ENCODE data around the gene ULK4. TPM values are rescaled to one million over a fixed set of nuclear protein-coding genes. Genes with fewer than 3 reads are reported as not detected.
A peak's percentile ranks its signal among the peaks of the same experiment; 100 is the strongest.

Gene ULK4
- 2.4 TPM for polyA plus RNA-seq (2012; ENCODE audit: low read depth, missing spikeins)

DNA sequence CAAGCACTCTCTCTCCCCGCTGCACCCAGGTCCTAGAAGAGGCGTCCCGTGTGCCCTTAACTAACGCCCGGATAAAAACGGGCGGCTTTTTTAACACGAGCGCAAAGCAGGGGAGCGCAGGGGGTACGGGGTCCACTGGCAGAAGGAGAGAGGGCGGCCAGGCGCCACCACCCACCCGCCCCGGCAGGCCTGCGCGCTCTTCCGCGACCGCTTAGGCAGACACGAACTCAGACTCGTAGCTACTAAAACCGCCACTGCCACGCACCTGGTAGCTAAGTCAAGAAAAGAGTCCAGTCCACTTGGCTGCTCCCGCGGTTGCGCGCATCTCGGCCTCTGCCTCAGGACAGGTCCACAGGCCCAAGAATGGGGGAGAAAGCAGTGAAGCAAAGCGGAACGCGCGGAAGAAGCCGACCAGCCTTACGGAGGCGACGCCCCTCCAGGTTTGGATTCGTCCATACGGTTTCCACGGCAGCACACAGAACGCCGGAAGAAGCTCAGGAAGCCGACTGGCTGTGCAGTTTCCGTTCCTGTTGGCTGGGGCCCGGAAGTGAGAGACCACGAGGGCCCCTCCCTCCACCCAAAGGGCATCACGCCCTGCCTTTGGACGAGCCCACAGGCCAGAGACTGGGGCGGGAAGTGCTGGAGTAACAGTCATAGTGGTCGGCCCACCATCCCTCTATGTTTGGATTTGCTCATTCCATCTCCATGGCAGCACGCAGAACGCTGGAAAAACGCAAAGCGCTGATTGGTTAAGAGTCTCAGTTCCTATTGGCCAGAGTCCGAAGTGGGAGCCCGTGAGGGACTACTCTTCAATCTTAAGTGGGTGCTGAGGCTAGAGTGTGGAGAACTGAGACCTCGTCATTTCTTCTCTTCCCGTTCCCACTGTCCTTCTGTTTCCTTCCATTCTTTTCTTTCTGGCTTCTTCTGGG is at the start of gene ULK4:
TSS of gene ULK4 (minus strand) at position 353 of the 929 bp plus-strand sequence. CDS start 7,344 bp downstream, outside the sequence.
- FAIRE-seq = peak; percentile 96
- TF ChIP-seq PAX5 (IDR thresholded peaks at IDR 0.05; ENCODE audit: insufficient read depth, low read length, severe bottlenecking) = peak; percentile 100
- TF ChIP-seq TAF1 (IDR thresholded peaks at IDR 0.05; ENCODE audit: low read depth, low read length) = 0 out of 2 replicates have a peak, but pooled peaks have one; percentile 43
- TF ChIP-seq POU2F2 (IDR thresholded peaks at IDR 0.05; ENCODE audit: low read depth, low read length) = peak; percentile 26; the same call in 1 of the 2 replicates
- peak; percentile 26; the same call in 1 of the 2 replicates for TF ChIP-seq POLR2A (IDR thresholded peaks at IDR 0.05; ENCODE audit: low read depth, low read length)
- TF ChIP-seq POLR2AphosphoS5 (IDR thresholded peaks at IDR 0.05; ENCODE audit: low read depth, low read length) = peak; percentile 55; the same call in 1 of the 2 replicates
- peak; percentile 62 for TF ChIP-seq SPI1 (IDR thresholded peaks at IDR 0.05; ENCODE audit: low read depth, low read length)
- DNase-seq (ENCODE audit: insufficient read length, low spot score) = peak; percentile 67

- DNase-seq (ENCODE audit: insufficient read length, low spot score) = no peak
- no peak for FAIRE-seq
- TF ChIP-seq POU2F2 (IDR thresholded peaks at IDR 0.05; ENCODE audit: low read depth, low read length) (no peak), SPI1 (IDR thresholded peaks at IDR 0.05; ENCODE audit: low read depth, low read length) (no peak), TAF1 (IDR thresholded peaks at IDR 0.05; ENCODE audit: low read depth, low read length) (no peak), POLR2A (IDR thresholded peaks at IDR 0.05; ENCODE audit: low read depth, low read length) (no peak), POLR2AphosphoS5 (IDR thresholded peaks at IDR 0.05; ENCODE audit: low read depth, low read length) (no peak), PAX5 (IDR thresholded peaks at IDR 0.05; ENCODE audit: insufficient read depth, low read length, severe bottlenecking) (no peak)
These were observed 48.6 kb upstream of the ULK4 start for GRCh38 chr3:42010530-42010929.

DNA sequence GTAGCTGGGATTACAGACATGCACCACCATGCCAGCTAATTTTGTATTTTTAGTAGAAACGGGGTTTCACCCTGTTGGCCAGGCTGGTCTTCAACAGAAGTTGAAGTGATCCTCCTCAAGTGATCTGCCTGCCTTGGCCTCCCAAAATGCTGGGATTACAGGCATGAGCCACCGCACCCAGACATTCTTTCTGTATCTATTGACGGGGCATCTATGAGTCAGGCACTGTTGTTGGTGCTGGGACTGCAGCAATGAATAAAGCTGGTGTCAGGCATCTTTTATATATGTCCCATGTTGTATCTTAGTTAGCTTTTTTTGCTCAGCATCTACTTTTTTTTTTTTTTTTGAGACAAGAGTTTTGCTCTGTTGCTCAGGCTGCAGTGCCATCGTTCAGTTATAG is 47.6 kb upstream of the ULK4 start:
- no peak for TF ChIP-seq TAF1 (IDR thresholded peaks at IDR 0.05; ENCODE audit: low read depth, low read length)
- TF ChIP-seq SPI1 (IDR thresholded peaks at IDR 0.05; ENCODE audit: low read depth, low read length) = no peak
- no peak for TF ChIP-seq POLR2AphosphoS5 (IDR thresholded peaks at IDR 0.05; ENCODE audit: low read depth, low read length)
- no peak for TF ChIP-seq POU2F2 (IDR thresholded peaks at IDR 0.05; ENCODE audit: low read depth, low read length)
- TF ChIP-seq PAX5 (IDR thresholded peaks at IDR 0.05; ENCODE audit: insufficient read depth, low read length, severe bottlenecking) = no peak
- TF ChIP-seq POLR2A (IDR thresholded peaks at IDR 0.05; ENCODE audit: low read depth, low read length) = no peak
- FAIRE-seq = no peak
- no peak for DNase-seq (ENCODE audit: insufficient read length, low spot score)

GRCh38 chr3:42007785-42008184 is 45.9 kb upstream of the ULK4 start:
- FAIRE-seq = no peak
- peak; percentile 76 for TF ChIP-seq SPI1 (IDR thresholded peaks at IDR 0.05; ENCODE audit: low read depth, low read length)
- no peak for TF ChIP-seq TAF1 (IDR thresholded peaks at IDR 0.05; ENCODE audit: low read depth, low read length)
- DNase-seq (ENCODE audit: insufficient read length, low spot score) = no peak

DNA sequence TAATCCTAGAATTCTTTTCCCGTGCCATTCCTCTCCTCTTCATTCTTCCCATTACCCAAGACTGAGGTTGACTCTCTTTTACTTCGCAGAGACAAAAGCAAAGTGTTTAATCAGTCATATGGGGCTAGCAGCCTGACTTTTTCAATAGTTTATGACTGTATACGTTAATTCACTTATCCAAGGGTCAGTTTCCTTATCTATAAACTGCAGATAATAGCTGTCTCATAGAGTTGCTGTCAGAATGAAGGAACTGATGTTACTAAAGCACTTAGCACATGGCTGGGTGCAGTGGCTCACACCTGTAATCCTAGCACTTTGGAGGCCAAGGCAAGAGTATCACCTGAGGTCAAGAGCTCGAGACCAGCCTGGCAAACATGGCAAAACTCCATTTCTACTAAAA is 43.5 kb upstream of the ULK4 start:
- FAIRE-seq = no peak
- TF ChIP-seq PAX5 (IDR thresholded peaks at IDR 0.05; ENCODE audit: insufficient read depth, low read length, severe bottlenecking) (no peak), POU2F2 (IDR thresholded peaks at IDR 0.05; ENCODE audit: low read depth, low read length) (no peak), TAF1 (IDR thresholded peaks at IDR 0.05; ENCODE audit: low read depth, low read length) (no peak), POLR2AphosphoS5 (IDR thresholded peaks at IDR 0.05; ENCODE audit: low read depth, low read length) (no peak), POLR2A (IDR thresholded peaks at IDR 0.05; ENCODE audit: low read depth, low read length) (no peak), SPI1 (IDR thresholded peaks at IDR 0.05; ENCODE audit: low read depth, low read length) (no peak)
- DNase-seq (ENCODE audit: insufficient read length, low spot score) = no peak

DNA sequence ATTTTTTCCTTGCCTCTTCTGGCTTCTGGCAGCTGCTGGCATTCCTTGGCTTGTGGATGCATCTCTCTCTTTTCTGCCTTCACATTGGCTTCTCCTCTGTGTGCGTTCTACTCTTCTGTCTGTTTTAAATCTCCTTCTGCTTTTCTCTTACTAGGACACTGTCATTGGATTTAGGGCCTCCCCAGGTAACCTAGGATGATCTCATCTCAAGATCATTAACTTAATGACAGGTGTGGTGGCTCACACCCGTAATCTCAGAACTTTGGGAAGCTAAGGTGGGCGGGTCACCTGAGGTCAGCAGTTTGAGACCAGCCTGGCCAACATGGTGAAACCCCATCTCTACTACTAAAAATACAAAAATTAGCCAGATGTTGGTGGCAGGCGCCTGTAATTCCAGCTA is 40.9 kb upstream of the ULK4 start:
- no peak for DNase-seq (ENCODE audit: insufficient read length, low spot score)
- FAIRE-seq = no peak
- TF ChIP-seq POLR2A (IDR thresholded peaks at IDR 0.05; ENCODE audit: low read depth, low read length) (no peak), PAX5 (IDR thresholded peaks at IDR 0.05; ENCODE audit: insufficient read depth, low read length, severe bottlenecking) (no peak), POU2F2 (IDR thresholded peaks at IDR 0.05; ENCODE audit: low read depth, low read length) (no peak), SPI1 (IDR thresholded peaks at IDR 0.05; ENCODE audit: low read depth, low read length) (no peak), POLR2AphosphoS5 (IDR thresholded peaks at IDR 0.05; ENCODE audit: low read depth, low read length) (no peak), TAF1 (IDR thresholded peaks at IDR 0.05; ENCODE audit: low read depth, low read length) (no peak)

- no peak for FAIRE-seq
- no peak for TF ChIP-seq POU2F2 (IDR thresholded peaks at IDR 0.05; ENCODE audit: low read depth, low read length)
- no peak for TF ChIP-seq SPI1 (IDR thresholded peaks at IDR 0.05; ENCODE audit: low read depth, low read length)
- TF ChIP-seq TAF1 (IDR thresholded peaks at IDR 0.05; ENCODE audit: low read depth, low read length) = no peak
- TF ChIP-seq PAX5 (IDR thresholded peaks at IDR 0.05; ENCODE audit: insufficient read depth, low read length, severe bottlenecking) = no peak
- no peak for TF ChIP-seq POLR2A (IDR thresholded peaks at IDR 0.05; ENCODE audit: low read depth, low read length)
- no peak for TF ChIP-seq POLR2AphosphoS5 (IDR thresholded peaks at IDR 0.05; ENCODE audit: low read depth, low read length)
- DNase-seq (ENCODE audit: insufficient read length, low spot score) = no peak
These were observed 39.9 kb upstream of the ULK4 start for GRCh38 chr3:42001777-42002176.

- DNase-seq (ENCODE audit: insufficient read length, low spot score) = no peak
- no peak for FAIRE-seq
- TF ChIP-seq POLR2AphosphoS5 (IDR thresholded peaks at IDR 0.05; ENCODE audit: low read depth, low read length) = no peak
- no peak for TF ChIP-seq POU2F2 (IDR thresholded peaks at IDR 0.05; ENCODE audit: low read depth, low read length)
- no peak for TF ChIP-seq PAX5 (IDR thresholded peaks at IDR 0.05; ENCODE audit: insufficient read depth, low read length, severe bottlenecking)
- no peak for TF ChIP-seq POLR2A (IDR thresholded peaks at IDR 0.05; ENCODE audit: low read depth, low read length)
- TF ChIP-seq TAF1 (IDR thresholded peaks at IDR 0.05; ENCODE audit: low read depth, low read length) = no peak
- no peak for TF ChIP-seq SPI1 (IDR thresholded peaks at IDR 0.05; ENCODE audit: low read depth, low read length)
These were observed 38.0 kb upstream of the ULK4 start for GRCh38 chr3:41999909-42000308.

- DNase-seq (ENCODE audit: insufficient read length, low spot score) (no peak), FAIRE-seq (peak; percentile 56)
- TF ChIP-seq POLR2A (IDR thresholded peaks at IDR 0.05; ENCODE audit: low read depth, low read length) = no peak
- TF ChIP-seq POLR2AphosphoS5 (IDR thresholded peaks at IDR 0.05; ENCODE audit: low read depth, low read length) = no peak
- no peak for TF ChIP-seq PAX5 (IDR thresholded peaks at IDR 0.05; ENCODE audit: insufficient read depth, low read length, severe bottlenecking)
- TF ChIP-seq TAF1 (IDR thresholded peaks at IDR 0.05; ENCODE audit: low read depth, low read length) = no peak
- no peak for TF ChIP-seq POU2F2 (IDR thresholded peaks at IDR 0.05; ENCODE audit: low read depth, low read length)
- TF ChIP-seq SPI1 (IDR thresholded peaks at IDR 0.05; ENCODE audit: low read depth, low read length) = no peak
These were observed 36.0 kb upstream of the ULK4 start for GRCh38 chr3:41997702-41998550.

Measured in GM12891 (cell line).